COLO829 (cell line): Measurements from ENCODE around the gene YIF1B.
A peak's percentile ranks its signal among the peaks of the same experiment; 100 is the strongest.

Experiments
- DNase-seq: peaks from one replicate; pipeline ENCODE4 v3.0.0; 2012; ENCODE audit warnings: low spot score

YIF1B gene

DNA sequence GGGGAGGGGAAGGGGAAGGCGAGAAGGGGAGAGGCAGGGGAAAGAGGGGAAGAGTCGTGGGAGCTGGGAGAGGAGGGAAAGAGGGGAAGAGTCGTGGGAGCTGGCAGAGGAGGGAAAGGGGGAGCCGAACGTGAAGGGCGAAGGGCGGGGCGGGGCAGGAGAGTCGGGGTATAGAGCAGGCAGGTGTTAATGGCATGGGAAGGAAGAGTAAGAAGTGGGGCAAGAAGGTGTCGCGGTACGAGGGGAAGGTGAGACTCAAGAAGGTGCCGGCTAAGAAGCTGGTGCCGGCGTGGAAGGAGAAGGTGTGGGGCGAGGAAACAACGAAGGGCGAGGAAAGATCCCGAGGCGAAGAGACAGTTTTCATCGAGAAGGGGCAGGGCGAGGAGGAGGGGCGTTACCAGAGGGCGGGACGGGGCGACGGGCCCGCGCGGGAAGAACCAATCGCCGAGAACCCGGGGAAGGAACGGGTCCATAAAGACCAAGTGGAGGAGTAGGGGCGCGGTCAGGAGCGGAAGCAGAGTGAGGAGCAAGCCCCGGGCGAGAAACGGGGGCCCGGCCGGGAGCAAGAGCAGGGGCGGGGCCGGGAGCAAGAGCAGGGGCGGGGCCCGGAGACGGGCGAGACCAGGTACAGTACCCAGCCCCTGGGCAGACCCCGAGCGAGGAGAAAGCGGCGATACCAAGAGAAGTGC, 20.3 kb upstream of the YIF1B start:
- DNase-seq = peak; percentile 94

DNA sequence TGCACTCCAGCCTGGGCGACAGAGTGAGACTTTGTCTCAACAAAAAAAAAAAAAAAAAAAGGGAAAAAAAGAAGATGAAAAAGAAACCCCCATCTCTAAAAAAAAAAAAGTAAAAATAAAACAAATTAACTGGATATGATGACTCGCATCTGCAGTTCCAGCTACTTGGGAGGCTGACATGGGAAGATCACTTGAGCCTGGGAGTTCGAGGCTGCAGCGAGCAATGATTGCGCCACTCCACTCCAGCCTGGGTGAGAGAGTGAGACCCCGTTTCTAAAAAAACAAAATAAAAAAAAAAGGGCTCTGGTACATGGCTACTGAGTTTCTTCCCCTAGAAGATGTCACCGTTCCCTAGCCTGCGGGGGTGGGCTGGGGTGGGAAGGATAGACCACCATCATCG, 17.5 kb upstream of the YIF1B start:
- no peak for DNase-seq

DNA sequence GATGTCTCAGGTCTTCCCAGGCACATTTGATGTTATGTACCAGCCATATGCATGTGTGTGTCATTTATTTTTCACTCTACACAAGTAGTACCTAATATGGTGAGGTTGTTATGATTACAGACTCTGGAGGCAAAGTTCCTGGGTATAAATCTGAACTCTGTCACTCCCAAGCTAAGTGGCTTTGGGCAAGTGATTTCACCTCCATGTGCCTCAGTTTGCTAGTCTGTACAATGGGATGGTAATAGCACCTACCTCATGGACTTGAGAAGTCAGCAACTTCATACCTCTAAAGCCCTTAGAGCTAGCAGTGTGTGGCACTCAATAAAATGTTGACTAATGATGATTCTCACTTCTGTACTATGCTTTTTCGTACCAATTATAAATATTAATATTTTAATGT, 16.0 kb upstream of the YIF1B start:
- no peak for DNase-seq

DNA sequence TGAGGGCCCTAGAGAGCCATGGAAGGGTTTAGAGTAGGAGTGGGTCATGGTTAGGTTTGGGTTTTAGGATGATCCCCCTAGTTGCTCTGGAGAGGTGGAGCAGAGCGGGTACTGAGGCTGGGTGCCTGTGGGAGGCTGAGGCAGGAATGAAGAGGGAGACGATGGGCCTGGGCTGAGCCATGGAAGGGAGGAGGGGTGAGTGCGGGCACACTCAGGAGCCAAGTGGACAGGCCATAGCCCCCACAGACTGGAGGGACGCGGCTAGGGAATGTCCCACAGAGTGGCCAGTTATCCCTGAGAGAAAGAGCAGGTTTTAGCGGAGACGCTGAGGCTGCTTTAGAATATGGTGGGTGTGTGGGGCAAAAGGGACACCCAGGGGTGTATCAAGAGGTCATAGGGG, 13.9 kb upstream of the YIF1B start:
- no peak for DNase-seq

DNA sequence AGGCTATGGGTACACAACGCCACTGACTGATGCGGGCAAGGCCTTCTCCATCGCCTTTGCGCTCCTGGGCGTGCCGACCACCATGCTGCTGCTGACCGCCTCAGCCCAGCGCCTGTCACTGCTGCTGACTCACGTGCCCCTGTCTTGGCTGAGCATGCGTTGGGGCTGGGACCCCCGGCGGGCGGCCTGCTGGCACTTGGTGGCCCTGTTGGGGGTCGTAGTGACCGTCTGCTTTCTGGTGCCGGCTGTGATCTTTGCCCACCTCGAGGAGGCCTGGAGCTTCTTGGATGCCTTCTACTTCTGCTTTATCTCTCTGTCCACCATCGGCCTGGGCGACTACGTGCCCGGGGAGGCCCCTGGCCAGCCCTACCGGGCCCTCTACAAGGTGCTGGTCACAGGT, 10.8 kb upstream of the YIF1B start:
- DNase-seq = no peak

DNA sequence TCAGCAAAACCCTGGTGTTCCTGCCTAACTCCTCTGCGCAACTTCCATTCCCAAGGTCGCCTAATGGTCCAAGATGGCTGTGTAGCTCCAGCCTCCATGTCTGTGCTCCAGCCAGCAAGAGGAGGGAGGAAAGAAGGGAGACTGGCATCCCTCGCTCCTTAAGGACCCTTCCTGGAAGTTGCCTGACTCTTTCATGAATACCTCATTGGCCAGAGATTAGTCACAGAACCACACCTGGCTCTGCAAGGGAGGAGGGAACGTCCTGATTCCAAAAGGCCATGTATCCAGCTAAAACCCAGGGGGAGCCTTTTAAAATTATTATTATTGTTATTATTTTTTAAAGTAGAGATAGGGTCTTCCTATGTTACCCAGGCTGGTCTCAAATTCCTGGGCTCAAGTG, 8.7 kb upstream of the YIF1B start:
- no peak for DNase-seq

DNA sequence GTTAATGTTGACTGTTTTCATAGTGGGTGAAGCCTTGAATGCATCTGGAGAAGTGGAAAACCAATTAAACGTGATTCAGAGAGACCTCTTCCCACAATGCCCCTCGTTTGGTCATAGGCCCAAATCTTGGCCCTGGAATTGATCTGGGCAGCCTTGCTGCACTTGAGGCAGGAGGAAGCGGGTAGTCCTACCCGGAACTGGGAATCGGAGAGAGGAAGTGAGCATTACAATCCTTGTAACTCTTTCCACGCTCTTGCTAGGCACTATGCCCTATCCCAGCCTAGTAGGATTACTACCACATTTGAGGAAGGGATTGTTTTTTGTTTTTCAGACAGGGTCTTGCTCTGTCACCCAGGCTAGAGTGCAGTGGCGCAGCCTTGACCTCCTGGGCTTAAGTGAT, 7.5 kb upstream of the YIF1B start:
- DNase-seq = no peak

DNA sequence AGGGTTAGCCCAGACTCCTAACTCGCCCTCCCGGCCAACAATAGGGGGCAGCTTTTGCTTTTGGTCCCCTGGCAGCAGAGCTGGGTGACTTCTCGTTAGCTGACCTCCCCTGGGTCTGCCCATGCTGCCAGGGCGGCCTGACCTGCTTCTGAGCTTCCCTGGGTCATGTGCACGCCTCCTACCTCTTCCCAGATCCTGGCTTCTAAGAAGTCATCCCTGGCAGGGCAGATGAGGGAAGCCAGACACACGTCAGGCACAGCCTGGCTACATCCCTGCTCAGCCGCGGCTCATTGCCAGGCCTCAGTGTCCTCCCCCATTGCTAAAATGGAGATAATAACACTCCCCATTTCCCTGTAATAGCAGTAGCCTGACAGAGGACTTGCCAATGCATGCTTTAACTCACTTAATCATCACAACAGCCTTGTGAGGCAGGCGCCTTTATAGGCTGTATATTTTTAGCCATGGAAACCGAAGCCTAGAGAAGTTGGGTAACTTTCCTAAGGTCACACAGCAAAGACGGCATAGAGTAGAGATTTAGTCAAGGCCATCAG, 6.0 kb upstream of the YIF1B start:
- DNase-seq = no peak

DNA sequence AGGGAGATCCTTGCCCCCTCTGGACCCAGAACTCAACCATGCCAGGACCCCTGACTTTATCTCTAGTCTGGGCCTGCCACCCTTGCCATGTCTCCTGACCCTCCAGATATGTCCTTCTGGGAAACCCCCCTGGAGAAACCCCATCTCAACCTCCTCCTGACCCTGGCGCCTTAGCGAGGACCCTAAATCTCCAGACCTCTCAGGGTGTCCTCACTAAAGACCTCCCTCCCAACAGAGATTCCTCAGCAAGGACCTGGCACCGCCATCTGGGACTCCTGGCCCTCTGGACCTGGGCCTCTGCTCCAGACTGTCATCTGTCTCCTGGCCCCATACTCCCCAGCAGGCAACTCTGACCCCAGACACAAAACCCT, 5.2 kb upstream of the YIF1B start:
- no peak for DNase-seq

DNA sequence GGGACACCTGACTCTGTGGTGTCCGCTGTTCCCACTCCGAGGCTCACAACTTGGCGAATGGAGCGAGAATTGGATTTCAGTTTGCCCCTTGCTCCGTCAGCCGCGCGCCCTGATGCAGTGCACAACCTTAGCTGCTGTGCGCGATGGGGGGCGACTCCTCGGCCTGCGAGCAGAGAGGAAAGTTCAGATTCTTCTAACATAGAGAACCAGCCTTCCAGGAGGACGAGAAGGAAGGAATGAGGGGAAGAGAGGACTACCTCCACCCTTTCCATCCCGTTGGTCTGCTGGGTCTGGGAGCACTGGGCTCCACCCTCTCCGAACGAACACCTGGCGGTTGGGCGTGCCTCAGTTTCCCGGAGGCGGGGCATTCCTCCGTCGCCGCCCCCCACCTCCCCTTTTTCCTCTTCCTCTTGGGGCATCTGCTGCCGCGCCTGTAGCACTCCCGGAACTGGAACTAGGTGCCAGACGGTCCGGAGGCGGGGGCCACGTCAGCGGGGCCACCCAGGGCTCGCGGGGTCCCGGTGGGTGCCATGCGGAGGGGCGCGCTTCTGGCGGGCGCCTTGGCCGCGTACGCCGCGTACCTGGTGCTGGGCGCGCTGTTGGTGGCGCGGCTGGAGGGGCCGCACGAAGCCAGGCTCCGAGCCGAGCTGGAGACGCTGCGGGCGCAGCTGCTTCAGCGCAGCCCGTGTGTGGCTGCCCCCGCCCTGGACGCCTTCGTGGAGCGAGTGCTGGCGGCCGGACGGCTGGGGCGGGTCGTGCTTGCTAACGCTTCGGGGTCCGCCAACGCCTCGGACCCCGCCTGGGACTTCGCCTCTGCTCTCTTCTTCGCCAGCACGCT, 3.9 kb upstream of the YIF1B start, which contains the start of gene KCNK6:
KCNK6 (plus strand) TSS at position 425 of the 838 bp plus-strand sequence; CDS start at position 531, 106 bp downstream.
- DNase-seq = no peak

DNA sequence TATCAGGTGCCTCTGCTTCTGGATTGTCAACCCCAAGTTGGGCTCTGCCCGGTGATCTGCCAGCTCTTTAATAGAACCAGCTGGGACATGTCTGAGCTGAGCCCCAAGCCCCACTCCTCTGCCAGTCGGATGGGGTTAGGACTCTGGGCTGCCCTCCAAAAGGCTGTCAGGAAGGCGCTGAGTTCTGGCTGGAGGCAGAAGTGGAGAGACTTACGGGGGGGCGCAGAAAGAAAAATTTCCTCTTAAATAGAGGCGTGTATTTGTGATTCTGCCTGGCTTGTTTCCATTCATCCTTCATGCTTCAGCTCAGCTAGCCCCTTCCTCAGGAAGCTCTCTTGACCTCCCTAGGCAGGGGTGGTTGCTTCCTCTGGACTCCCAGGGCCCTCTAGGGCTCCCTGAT, 2.9 kb upstream of the YIF1B start:
- DNase-seq = no peak

DNA sequence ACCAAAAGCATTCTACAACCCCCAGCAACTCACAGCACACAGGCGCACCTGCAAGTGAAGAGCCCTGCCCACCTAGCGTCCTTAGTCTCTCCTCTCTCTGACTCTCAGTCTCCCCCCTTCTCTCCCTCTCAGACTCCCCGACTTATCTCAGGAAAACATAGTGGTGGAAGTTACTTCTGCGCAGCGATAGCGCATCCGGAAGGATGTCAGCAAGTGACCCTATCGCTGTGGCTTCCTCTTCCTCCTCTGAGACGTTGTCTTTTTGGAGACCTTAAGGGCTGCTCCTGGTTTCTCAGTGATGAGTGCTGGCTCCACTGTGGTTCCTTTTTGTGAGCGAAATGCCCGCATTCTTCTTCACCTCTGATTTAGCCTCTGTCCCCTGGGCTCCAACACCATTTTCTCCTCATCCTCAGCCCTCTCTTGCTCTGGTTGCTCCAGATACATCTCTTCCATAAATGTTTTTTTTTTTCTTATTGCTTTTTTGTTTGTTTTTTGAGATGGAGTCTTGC, 1.4 kb upstream of the YIF1B start:
- no peak for DNase-seq

DNA sequence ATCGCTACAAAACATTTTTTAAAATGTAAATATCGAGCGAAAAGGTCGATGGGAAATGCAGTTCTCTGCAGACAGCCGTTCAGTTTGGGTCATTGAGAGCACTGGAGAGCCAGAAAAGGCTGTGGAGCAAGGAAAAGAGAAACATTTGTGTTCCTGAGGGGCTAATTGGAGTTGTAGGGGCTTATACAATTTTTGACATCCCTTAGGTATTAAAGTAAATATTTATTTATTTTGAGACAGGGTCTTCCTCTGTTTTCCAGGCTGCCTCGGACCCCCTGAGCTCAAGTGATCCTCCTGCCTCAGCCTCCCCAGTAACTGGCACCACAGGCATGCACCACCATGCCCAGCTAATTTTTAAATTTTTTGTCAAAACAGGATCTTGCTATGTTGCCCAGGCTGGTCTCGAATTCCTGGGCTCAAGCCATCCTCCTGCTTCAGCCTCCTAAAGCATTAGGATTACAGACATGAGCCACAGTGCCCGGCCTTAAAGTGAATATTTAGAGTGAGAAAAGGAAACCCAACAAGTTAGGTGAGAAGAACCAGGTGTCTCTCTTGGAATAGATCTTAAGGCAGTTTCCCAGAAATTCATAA, 825 bp upstream of the YIF1B start:
- DNase-seq = no peak

DNA sequence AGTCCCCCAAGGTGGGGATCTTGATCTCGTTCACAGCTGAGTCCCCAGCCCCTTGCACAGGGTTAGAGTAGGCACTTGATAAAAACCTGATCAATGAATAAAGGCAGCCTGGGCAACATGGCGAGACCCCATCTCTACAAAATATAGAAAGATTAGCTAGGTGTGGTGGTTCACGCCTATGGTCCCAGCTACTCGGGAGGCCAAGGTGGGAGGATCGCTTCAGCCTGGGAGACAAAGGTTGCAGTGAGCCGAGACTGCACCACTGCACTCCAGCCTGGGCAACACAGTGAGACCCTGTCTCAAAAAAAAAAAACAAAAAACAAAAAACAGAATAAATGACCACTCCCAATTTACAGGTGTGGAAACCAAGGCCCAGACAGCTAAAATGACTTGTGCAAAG, 4.8 kb downstream of the YIF1B start:
- no peak for DNase-seq

DNA sequence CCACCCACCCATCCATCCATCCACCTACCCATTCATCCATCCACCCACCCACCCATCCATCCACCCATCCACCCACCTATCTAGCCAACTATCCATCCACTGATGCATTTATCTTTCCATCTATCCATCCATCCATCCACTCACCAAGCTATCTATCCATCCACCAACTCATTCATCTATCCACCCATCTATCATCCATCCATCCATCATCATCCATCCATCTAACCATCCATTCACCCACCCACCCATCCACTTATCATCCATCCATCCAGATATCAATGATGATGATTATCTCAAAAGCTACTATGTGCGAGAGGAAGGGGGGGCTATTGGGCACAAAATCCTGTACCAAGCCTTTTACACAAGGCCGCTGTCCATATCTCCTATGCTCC, 5.5 kb downstream of the YIF1B start:
- no peak for DNase-seq

DNA sequence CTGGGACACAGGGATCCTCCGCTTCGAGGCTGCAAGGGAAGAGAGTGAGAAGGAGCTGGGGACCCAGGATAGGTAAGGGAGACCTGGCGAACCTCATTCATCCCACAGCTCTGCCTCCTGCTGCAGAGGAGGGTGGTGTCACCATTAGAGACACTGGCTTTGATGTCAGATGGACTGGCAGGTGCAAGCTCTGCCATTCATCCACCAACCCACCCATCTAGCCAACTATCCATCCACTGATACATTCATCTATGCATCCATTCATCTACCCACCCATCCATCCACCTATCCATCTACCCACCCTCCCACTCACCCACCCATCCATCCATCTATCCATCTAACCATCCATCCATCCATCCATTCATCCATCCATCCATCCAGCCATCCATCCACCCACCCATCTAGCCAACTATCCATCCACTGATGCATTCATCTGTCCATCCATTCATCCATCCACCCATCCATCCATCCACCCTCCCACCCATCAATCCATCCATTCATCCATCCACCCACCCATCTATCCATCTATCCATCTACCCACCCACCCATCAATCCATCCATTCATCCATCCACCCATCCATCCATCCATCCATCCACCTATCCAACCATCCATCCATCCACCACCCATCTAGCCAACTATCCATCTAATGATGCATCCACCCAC, 6.0 kb downstream of the YIF1B start:
- DNase-seq = no peak

DNA sequence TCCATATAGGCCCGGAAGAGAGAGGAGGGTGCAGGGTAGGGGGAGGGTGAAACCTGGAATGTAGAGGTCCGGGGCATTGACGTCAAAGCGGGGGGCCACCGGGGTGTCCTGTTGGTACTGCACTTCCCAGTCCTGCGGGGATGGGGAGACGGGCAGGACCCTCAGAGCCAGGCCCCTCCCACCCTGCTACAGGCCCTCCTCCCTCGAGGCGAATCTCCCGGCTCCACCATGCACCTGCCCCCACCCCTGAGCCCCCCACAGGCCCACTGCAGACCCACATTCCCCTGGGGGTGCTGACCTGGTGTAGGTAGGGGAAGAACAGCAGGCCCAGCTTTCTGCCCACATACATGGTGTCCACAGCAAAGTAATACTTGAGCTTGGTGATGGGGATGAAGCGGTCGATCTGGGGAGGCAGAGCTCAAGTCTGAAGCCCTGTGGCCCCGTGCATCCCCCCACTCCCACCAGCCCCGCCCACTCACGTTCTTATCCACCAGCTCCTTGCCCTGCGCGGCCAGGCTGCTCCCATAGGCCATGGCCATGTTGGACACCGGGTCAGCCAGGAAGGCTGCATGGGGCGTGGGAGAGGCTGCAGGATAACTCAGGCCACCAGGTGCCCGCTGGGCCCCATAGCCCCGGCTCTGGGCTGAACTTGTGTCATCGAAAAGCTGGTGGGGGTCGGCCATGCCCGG, 6.7 kb downstream of the YIF1B start:
- no peak for DNase-seq

DNA sequence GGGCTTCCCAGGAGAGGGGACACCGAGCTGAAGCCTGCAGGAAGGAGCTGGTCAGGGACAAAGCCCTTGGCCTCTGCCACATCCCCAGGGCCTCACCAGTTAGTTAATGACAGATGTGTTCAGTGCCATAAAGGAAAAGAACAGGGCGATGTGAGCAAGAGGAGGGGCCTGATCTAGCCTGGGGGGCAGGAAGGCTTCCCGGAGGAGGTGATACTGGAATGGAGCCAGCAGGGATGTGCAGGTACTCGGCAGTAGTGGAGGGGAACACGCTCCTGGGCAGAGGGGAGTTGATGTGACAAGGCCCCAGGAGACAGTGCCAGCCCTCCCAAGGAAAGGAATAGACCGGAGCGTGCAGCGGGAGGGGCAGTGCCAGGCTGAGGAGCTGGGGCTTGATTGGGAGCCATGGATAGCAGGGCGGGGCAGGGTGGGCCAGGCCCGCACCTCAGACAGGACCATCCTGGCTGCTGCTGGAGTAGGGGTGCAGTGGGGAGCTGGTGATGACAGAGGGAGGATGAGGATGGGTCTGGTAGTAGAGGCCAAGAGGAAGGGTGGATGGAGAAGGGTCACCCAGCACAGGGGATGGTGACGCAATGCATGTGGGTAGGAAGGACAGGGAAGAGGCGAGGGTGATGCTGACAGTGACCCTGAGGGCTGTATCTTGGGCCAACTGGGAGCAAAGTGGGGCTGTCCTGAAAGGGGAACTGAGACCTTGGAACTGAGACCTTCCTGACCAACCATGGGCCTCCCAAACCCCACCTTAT, 7.6 kb downstream of the YIF1B start:
- DNase-seq = no peak

DNA sequence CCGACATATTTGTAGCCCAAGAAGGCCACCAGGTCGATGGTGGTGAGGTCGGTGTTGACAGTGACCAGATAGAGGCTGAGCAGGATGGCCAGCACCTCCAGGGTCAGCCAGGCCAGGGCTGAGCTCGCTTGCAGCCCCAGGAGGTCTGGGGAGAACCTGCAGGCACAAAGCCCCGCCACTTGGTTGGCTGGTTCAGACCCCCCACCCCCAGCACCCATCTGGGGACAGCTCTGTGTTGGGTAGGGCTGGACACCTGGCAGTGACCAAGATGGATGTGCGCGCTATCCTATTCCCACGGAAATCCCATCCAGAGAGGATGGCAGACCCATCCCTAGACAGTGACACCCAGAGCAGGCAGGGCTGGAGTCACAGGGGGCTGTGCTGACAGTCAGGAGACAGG, 8.2 kb downstream of the YIF1B start:
- no peak for DNase-seq

DNA sequence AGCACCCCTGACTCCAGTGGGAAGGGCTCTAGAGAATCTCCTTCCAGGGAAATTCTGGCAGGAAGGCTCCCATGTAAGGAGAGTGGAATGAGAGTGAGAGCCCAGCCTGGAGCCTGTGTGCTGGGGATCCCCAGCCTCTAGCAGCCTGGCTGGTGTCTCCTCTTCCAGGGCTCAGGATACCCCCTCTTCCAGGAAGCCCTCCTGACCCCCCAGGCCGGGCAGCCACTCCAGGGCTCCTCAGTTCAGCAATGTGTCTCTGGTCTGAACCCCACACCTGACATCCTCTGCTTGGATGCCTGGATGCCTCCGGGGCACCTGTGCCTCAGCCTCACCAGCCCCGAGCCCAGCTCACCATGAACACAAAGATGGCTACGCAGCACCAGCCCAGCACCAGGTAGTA, 8.7 kb downstream of the YIF1B start:
- DNase-seq = no peak

DNA sequence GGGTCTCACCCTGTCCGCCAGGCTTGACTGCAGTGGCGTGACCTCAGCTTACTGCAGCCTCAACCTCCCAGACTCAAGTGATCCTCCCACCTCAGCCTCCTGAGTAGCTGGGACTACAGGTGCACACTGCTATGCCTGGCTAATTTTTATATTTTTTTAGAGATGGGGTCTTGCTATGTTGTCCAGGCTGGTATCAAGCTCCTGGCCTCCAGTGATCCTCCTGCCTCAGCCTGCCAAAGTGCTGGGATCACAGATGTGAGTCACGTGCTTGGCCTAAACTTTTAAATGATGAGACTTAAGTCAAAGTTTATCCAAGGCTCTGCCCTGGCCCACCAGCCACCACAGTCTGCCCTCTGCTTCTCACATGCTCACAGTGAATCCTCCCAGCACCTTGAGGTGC, 9.5 kb downstream of the YIF1B start:
- no peak for DNase-seq
